Measurements from ENCODE around the gene MPP1.

Gene MPP1

DNA sequence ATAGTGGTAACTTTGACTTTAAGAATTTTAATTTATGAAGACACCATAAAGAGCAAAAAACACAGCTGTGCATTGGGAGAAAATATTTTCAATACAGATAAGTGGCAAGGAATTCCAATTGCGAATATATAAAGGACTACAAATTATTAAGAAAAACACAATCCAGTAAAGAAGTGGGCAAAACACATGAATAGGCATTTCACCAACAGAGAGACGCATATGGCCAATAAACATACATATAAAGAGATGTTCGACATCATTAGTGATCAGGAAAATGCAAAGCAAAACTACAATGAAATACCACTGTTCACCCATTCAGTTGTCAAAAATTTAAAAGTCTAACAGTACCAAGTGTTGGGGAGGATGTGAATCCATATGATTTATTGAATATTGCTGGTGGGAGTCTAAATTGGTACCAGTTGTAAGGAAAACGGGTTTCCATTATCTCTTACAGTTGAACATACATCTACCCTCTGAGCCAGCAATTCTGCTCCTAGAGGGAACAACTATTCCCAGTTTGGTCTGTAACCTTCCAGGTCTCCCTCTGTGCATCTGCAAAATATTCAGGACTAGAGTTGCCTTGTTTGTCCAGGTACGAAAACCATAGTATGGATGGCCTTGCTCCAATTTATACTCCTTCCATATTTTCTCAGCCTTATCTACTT, 1.7 kb upstream of the MPP1 start:
- no peak overlapping the region for H3K9ac ChIP-seq
- no peak overlapping the region for H2AFZ ChIP-seq (ENCODE audit: low read depth)
- H3K27me3 ChIP-seq (ENCODE audit: insufficient read depth, low read depth) = no peaks in the 10 kb centered on the region
- H4K20me1 ChIP-seq (ENCODE audit: insufficient read depth) = no peaks in the 10 kb centered on the region
- no peak overlapping the region for H3K4me3 ChIP-seq (IDR thresholded peaks at IDR 0.05; ENCODE audit: insufficient read depth, low read depth, low read length)
- TF ChIP-seq CTCF (conservative IDR thresholded peaks at IDR 0.05; ENCODE audit: low read depth, low read length) = no peak
- no peak overlapping the region for H3K4me2 ChIP-seq
- H3K79me2 ChIP-seq (ENCODE audit: insufficient read depth, low read depth) = no peaks in the 10 kb centered on the region
- no peak overlapping the region for H3K27ac ChIP-seq
- peaks cover 3% of the 10 kb centered on the region for H3K4me1 ChIP-seq (ENCODE audit: low read depth, poor library complexity, severe bottlenecking)
- H3K36me3 ChIP-seq (ENCODE audit: insufficient read depth) = no peaks in the 10 kb centered on the region

DNA sequence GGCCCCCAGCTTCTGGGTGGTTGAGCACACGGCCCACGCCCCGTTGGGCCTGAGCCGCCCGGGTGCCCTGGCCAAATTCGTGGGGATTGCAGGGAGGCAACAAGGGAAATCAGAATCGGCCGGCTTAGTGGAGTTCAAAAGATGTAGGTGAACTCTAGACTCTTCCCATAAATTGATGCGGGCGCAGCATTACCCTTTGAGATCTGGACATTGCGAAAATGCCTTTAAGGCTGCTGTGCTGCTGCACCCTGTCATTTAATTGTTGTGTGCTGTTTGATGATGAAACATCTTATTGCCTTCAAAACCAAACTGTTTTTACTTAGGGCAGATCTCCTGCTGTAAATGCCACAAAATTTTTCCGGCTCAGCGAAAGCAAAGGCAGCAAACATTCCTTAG, 409 bp upstream of the MPP1 start:
- H3K4me1 ChIP-seq (ENCODE audit: low read depth, poor library complexity, severe bottlenecking) = peaks cover 3% of the 10 kb centered on the region
- peak overlapping the region; percentile 52 for H2AFZ ChIP-seq (ENCODE audit: low read depth)
- no peaks in the 10 kb centered on the region for H3K36me3 ChIP-seq (ENCODE audit: insufficient read depth)
- H3K79me2 ChIP-seq (ENCODE audit: insufficient read depth, low read depth) = no peaks in the 10 kb centered on the region
- no peaks in the 10 kb centered on the region for H3K27me3 ChIP-seq (ENCODE audit: insufficient read depth, low read depth)
- no peaks in the 10 kb centered on the region for H4K20me1 ChIP-seq (ENCODE audit: insufficient read depth)
- H3K4me2 ChIP-seq = peak overlapping the region; percentile 73; the same call in 1 of the 2 replicates
- no peak overlapping the region for H3K27ac ChIP-seq
- no peak overlapping the region for H3K9ac ChIP-seq
- no peak for TF ChIP-seq CTCF (conservative IDR thresholded peaks at IDR 0.05; ENCODE audit: low read depth, low read length)
- H3K4me3 ChIP-seq (IDR thresholded peaks at IDR 0.05; ENCODE audit: insufficient read depth, low read depth, low read length) = no peak overlapping the region

DNA sequence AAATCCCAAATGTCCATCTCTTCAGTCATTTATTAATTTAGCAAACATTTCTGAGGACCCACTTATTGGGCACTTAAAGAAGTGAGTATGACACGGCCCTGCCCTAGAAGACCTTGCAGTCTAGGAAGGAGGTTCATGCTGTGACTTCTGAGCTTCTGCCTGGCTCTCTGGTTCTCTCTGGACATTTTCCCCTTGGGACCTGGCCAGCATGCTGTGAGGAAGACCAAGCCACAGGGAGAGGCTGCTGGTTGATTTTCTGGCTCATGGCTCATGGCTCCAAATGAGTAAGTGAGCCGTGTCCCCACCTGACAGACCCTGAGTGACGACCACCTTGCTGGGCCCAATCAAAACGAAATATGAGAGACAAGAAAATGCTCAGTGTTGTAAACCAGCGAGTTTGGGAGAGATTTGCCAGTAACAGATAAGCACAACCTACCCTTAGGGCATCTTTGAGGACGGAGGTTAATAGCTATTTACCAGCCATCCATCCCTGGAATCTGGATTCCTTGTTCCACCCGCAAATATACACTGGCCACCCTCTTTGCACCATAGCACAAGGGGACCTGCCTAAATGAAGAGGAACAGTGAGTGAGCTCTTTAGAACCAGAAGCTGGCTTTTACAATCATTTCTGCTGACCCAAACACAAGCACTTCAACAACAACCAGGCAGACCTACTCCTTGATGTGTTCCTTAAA, 876 bp downstream of the MPP1 start:
- H3K4me2 ChIP-seq = peak overlapping the region; percentile 73; the same call in 1 of the 2 replicates
- no peaks in the 10 kb centered on the region for H4K20me1 ChIP-seq (ENCODE audit: insufficient read depth)
- no peaks in the 10 kb centered on the region for H3K27me3 ChIP-seq (ENCODE audit: insufficient read depth, low read depth)
- peaks cover 3% of the 10 kb centered on the region for H3K4me1 ChIP-seq (ENCODE audit: low read depth, poor library complexity, severe bottlenecking)
- no peak for TF ChIP-seq CTCF (conservative IDR thresholded peaks at IDR 0.05; ENCODE audit: low read depth, low read length)
- H3K27ac ChIP-seq = no peak overlapping the region
- H3K4me3 ChIP-seq (IDR thresholded peaks at IDR 0.05; ENCODE audit: insufficient read depth, low read depth, low read length) = no peak overlapping the region
- H3K36me3 ChIP-seq (ENCODE audit: insufficient read depth) = no peaks in the 10 kb centered on the region
- no peaks in the 10 kb centered on the region for H3K79me2 ChIP-seq (ENCODE audit: insufficient read depth, low read depth)
- H2AFZ ChIP-seq (ENCODE audit: low read depth) = peak overlapping the region; percentile 52
- H3K9ac ChIP-seq = no peak overlapping the region

GRCh38 chrX:154802947-154803346, 2.3 kb downstream of the MPP1 start:
- H3K36me3 ChIP-seq (ENCODE audit: insufficient read depth) = no peaks in the 10 kb centered on the region
- H3K27ac ChIP-seq = no peak overlapping the region
- no peak overlapping the region for H3K9ac ChIP-seq
- H4K20me1 ChIP-seq (ENCODE audit: insufficient read depth) = no peaks in the 10 kb centered on the region
- H3K27me3 ChIP-seq (ENCODE audit: insufficient read depth, low read depth) = no peaks in the 10 kb centered on the region
- H3K4me2 ChIP-seq = no peak overlapping the region
- H3K4me1 ChIP-seq (ENCODE audit: low read depth, poor library complexity, severe bottlenecking) = peaks cover 3% of the 10 kb centered on the region
- H3K4me3 ChIP-seq (IDR thresholded peaks at IDR 0.05; ENCODE audit: insufficient read depth, low read depth, low read length) = no peak overlapping the region
- no peak overlapping the region for H2AFZ ChIP-seq (ENCODE audit: low read depth)
- TF ChIP-seq CTCF (conservative IDR thresholded peaks at IDR 0.05; ENCODE audit: low read depth, low read length) = no peak
- H3K79me2 ChIP-seq (ENCODE audit: insufficient read depth, low read depth) = no peaks in the 10 kb centered on the region
